ENCODE measurements around the gene EIF2B2. TPM values are rescaled to one million over a fixed set of nuclear protein-coding genes. Genes with fewer than 3 reads are reported as not detected.

The EIF2B2 gene
- total RNA-seq, 6 donors from 2014 or later = 22.2 to 40.7 (median 32.5) TPM

- H3K36me3 ChIP-seq = peaks cover 33 to 88% (median 65%) of the 10 kb centered on the region in 4 donors
- TF ChIP-seq POLR2A (IDR thresholded peaks at IDR 0.05) (no peak), POLR2AphosphoS5 (IDR thresholded peaks at IDR 0.05) (no peak), CTCF (IDR thresholded peaks at IDR 0.05) (no peak), EP300 (IDR thresholded peaks at IDR 0.05) (no peak)
- H3K4me1 ChIP-seq = peaks cover 0 to 3% (median under 1%) of the 10 kb centered on the region in 4 donors
- DNase-seq (no peak), ATAC-seq (ENCODE audit: low FRiP score in 2 of 2) (no peak)
- H3K27ac ChIP-seq = peak overlapping the region in 1 of 4 donors; percentile 9
- no peaks in the 10 kb centered on the region for H3K27me3 ChIP-seq
- 97 to 98% methylated on average over 4 of the region's 4 CpGs for WGBS, 2 donors
- H3K4me3 ChIP-seq = no peak overlapping the region
- no peaks in the 10 kb centered on the region for H3K9me3 ChIP-seq
Measured at GRCh38 chr14:75010472-75011093, 7.9 kb downstream of the EIF2B2 start.

- no peak for DNase-seq
- Histone ChIP-seq H3K4me3 (no peak overlapping the region), H3K9me3 (no peaks in the 10 kb centered on the region), H3K36me3 (peaks cover 32 to 88% (median 64%) of the 10 kb centered on the region in 4 donors), H3K27me3 (no peaks in the 10 kb centered on the region), H3K27ac (peak overlapping the region in 3 of 4 donors; percentile 9 to 58 (median 28)), H3K4me1 (peaks cover 0 to 3% (median 0%) of the 10 kb centered on the region in 4 donors)
- no peak for TF ChIP-seq EP300 (IDR thresholded peaks at IDR 0.05)
- TF ChIP-seq CTCF (IDR thresholded peaks at IDR 0.05) = no peak
- TF ChIP-seq POLR2A (IDR thresholded peaks at IDR 0.05) = no peak
- no peak for TF ChIP-seq POLR2AphosphoS5 (IDR thresholded peaks at IDR 0.05)
- 74 to 87% methylated on average over 4 of the region's 4 CpGs for WGBS, 2 donors
- ATAC-seq (ENCODE audit: low FRiP score in 2 of 2) = peak in 1 of 2 donors; percentile 80
Measured at GRCh38 chr14:75011356-75011994, 8.8 kb downstream of the EIF2B2 start.

GRCh38 chr14:75013290-75013689, 10.6 kb downstream of the EIF2B2 start:
- Histone ChIP-seq H3K27ac (no peak overlapping the region), H3K4me3 (no peak overlapping the region), H3K27me3 (no peaks in the 10 kb centered on the region), H3K36me3 (peaks cover 36 to 88% (median 60%) of the 10 kb centered on the region in 4 donors), H3K4me1 (peaks cover 0 to 3% (median 0%) of the 10 kb centered on the region in 4 donors), H3K9me3 (no peaks in the 10 kb centered on the region)
- ATAC-seq (ENCODE audit: low FRiP score in 2 of 2) (peak in 1 of 2 donors; percentile 57), DNase-seq (no peak)
- no peak for TF ChIP-seq EP300 (IDR thresholded peaks at IDR 0.05)
- TF ChIP-seq CTCF (IDR thresholded peaks at IDR 0.05) = no peak
- TF ChIP-seq POLR2AphosphoS5 (IDR thresholded peaks at IDR 0.05) = no peak
- TF ChIP-seq POLR2A (IDR thresholded peaks at IDR 0.05) = no peak
- WGBS, 2 donors = 89 to 96% methylated on average over 6 of the region's 6 CpGs

- H3K9me3 ChIP-seq = no peaks in the 10 kb centered on the region
- no peak for ATAC-seq (ENCODE audit: low FRiP score in 2 of 2)
- no peaks in the 10 kb centered on the region for H3K27me3 ChIP-seq
- H3K4me1 ChIP-seq = peaks cover 0 to 3% (median 0%) of the 10 kb centered on the region in 4 donors
- peaks cover 37 to 88% (median 55%) of the 10 kb centered on the region in 4 donors for H3K36me3 ChIP-seq
- no peak overlapping the region for H3K27ac ChIP-seq
- DNase-seq = peak in 1 of 2 donors; percentile 29
- 90 to 99% methylated on average over 5 of the region's 5 CpGs for WGBS, 2 donors
- no peak overlapping the region for H3K4me3 ChIP-seq
- TF ChIP-seq EP300 (IDR thresholded peaks at IDR 0.05) (no peak), POLR2A (IDR thresholded peaks at IDR 0.05) (no peak), CTCF (IDR thresholded peaks at IDR 0.05) (no peak), POLR2AphosphoS5 (IDR thresholded peaks at IDR 0.05) (no peak)
Measured at GRCh38 chr14:75015496-75015895, 12.8 kb downstream of the EIF2B2 start.
